ENCODE results near the gene UBE2B. TPM values are rescaled to one million over a fixed set of nuclear protein-coding genes. Genes with fewer than 3 reads are reported as not detected.
"Not testable (repeated sequence)": the region's sequence is repeated elsewhere in the genome, so short reads cannot be mapped to it uniquely, and the experiment has no call there.

Gene UBE2B
- polyA plus RNA-seq, 3 donors, result 49.6 to 166 (median 51.7) TPM

DNA sequence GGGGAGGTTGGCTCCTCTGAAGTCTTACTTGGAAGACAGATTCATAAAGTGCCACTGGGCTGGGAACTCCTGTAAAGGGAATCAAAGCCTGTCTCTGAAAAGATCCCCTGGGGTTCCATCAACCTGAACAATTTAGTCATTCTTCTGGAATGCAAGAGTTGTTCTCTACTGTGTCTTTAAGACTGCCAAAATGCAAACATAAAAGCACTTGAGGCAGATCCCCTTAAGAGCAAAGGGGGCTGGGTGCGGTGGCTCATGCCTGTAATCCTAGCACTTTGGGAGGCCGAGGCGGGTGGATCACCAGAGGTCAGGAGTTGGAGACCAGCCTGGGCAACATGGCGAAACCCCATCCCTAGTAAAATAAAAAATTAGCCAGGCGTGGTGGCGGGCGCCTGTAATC, 23.6 kb downstream of the UBE2B start:
- WGBS, 3 donors, result 87 to 96% (median 94%) methylated on average over 7 of the region's 7 CpGs
- H3K27ac ChIP-seq (ENCODE audit: low read depth, low read length), result no peak overlapping the region

DNA sequence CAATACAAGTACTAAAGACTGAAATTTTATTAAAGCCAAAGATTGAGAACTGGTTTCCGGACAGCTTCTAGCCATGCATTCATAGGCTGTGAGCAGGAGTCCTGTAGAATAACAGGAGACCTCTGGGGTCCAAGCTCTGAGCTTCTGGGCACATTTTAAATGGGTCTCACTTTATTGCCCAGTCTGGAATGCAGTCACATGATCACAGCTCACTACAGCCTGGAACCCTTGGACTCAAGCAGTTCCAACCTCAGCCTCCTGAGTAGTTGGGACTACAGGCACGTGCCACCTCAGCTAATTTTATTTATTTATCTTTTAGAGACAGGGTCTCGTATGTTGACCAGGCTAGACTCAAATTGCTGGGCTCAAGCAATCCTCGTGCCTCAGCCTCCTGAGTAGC, 24.9 kb downstream of the UBE2B start:
- no peak overlapping the region for H3K27ac ChIP-seq (ENCODE audit: low read depth, low read length)
- WGBS, 3 donors, result 89 to 94% (median 93%) methylated on average over 4 of the region's 4 CpGs

DNA sequence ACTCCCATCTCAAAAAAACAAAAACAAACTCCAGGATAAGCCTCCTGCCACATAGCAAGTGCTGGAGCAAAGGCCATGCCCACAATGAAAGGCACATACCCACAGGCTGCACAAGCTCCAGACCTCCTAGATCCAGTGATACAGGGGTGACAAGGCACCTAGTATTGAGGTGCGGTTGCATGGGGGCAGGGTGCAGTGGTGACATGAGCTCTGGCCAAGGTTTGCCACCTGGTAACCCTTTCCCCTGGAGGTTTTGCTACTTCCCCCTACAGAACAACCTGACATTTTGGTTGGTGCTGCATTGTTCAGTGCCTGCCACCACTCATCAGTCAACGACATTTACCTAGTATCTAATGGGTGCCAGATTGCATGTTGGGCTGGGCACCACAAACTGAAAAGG, 25.8 kb downstream of the UBE2B start:
- no peak overlapping the region for H3K27ac ChIP-seq (ENCODE audit: low read depth, low read length)
- WGBS, 3 donors, result 89 to 93% (median 91%) methylated on average over 2 of the region's 2 CpGs

DNA sequence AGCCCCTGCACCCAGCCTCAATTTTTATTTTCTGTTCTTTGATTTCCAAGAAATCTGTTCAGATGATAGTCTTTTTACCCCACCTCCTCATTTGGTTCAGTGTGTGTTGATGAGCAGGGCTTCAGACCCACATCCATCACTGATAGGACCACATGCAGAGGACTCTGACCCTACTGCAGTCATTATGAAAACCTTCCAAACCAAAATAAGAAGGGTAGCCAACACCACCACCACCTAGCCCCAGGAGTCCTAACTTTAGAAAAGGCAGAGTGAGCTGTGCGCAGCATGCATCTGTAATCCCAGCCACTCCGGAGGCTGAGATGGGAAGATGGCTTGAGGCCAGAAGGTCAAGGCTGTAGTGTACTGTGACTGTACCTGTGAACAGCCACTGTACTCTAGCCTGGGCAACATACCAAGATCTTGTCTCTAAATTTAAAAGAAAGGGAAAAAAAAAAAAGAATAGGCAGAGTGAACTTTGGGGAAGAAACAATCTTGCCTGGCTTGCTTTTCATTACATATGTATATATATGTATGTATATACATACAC, 27.3 kb downstream of the UBE2B start:
- H3K27ac ChIP-seq (ENCODE audit: low read depth, low read length), result no peak overlapping the region
- WGBS, 3 donors, result 44 to 100% (median 95%) methylated on average over 2 of the region's 2 CpGs

DNA sequence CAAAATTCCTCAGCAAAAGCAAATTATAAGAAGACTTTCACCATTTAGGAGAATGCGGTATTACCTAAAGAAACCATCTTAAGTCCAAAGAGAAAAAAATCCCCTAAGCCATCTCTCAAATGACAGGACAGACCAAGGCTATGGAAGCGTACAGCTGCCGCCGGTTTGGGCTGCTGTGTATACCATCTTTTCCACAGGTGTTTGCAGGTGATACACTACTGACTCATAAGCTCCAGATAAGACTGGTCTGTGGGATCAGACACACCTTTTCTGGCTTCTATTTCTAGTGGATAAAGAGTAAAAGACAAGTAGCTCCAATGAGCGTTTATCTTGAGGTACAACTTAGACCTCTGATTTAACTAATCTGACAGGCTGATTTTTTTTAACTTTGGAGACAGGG, 32.6 kb downstream of the UBE2B start:
- H3K27ac ChIP-seq (ENCODE audit: low read depth, low read length), result no peak overlapping the region

DNA sequence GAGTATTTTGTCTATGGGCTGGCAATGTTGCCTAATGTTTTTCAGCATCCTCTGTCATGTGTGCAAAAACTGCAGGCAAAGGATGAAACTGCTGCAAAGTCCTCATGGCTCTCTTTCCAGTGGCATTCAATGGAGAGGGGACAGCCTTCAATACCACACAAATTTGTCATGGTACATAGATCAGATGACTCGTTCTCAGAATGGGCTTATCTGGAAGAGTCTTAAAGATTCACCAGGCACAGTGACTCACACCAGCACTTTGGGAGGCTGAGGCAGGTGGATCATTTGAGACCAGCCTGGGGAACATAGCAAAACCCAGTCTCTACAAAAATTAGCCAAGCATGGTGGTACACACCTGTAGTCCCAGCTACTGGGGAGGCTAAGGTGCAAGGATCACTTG, 35.0 kb downstream of the UBE2B start:
- 72 to 91% (median 81%) methylated on average over 1 of the region's 1 CpG for WGBS, 3 donors
- H3K27ac ChIP-seq (ENCODE audit: low read depth, low read length), result no peak overlapping the region

More for the DNA sequence above, 32.6 kb downstream of the UBE2B start:
- WGBS, 3 donors, result 55 to 98% (median 87%) methylated on average over 5 of the region's 5 CpGs

DNA sequence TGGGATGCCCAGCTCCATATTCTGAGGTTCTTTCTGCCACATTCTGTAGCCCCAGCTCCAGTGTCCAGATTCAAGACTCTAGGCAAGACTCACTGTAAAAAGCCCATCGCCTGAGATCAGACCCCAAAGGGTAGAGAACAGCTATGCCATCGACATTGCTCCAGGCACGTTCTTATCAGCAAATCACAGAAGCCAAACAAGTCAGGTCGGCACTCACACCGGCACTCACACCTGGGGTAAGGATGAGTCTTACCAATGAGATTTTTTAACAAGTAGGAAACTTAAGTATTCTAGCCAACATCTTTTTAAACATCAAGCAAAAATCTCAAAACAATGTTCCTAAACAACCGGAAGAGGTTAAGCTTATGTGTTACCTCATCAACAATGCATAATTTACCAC, 38.0 kb downstream of the UBE2B start:
- 29 to 85% (median 81%) methylated on average over 6 of the region's 6 CpGs for WGBS, 3 donors
- no peak overlapping the region for H3K27ac ChIP-seq (ENCODE audit: low read depth, low read length)

DNA sequence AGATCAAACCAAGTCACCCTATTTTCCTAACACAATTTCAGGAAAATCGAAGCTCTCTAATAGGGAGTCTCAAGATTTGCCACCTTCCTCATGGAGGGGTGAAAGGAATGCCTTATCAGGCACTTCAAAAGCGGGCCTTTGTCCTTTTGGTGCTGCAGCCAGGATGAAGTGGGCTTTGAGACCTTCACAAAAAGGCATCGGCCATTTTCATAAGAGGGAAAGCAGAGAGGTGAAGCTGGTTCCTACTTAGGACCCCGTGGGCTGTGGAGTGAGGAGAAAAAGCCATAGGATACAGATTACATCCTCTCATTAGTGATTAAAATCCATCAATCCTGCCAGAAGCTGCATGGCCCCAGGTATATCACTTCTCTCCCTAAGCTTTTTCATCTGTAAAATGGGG, 39.5 kb downstream of the UBE2B start:
- 65 to 74% (median 66%) methylated on average over 4 of the region's 4 CpGs for WGBS, 3 donors
- H3K27ac ChIP-seq (ENCODE audit: low read depth, low read length), result no peak overlapping the region

DNA sequence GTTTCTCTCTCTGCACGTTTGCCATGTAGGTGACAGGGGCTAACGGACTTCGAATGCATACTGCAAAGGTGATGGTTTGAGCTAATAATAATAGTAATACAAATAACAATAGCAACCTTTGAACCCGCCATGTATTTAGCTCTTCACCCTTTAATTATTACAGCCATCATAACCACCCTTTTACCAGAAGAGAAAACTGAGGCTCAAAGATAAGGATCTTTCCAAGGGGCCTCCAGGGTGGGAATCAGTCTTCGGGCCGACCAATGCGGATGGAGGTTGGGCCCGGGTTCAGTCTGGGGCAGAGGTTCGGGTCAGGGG, 39.8 kb downstream of the UBE2B start:
- no peak overlapping the region for H3K27ac ChIP-seq (ENCODE audit: low read depth, low read length)
- 3 to 8% (median 7%) methylated on average over 9 of the region's 9 CpGs for WGBS, 3 donors

DNA sequence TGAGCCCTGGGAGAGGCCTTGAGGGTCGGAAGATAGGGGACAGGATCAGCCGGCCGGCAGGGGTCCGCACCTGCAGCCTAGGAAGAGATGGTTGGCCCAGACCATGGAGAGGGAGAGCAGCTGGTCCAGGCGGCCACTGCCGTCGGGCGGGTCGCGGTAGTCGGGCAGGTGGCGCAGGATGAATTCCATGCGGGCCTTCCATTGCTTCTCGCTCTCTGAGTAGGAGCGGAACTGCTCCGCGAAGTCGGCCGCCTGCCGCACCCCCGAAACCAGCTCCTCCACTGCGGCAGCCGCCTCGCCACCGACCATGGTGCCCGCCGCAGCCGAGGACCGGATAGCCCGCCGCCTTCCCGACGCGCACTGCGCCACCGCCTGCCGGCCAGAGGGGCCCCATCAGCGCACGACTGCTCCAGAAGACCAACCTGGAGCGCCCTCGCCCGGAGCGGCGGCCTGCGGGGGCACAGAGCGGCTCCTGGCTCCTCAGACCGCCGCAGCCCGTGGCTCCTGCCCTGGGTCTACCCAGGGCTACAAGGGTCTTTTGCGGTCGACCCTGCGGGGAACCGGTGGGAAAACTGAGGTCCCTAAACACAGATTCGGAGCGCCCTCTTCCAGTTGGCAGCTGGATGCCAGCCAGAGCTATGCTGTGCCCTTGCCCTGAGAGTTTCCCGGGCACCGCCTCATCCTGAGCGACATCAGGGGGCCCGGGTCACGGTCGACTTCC, 40.3 kb downstream of the UBE2B start, which contains the start of gene CDKN2AIPNL:
TSS of gene CDKN2AIPNL (minus strand) at position 336 of the 721 bp plus-strand sequence. CDS start at position 309, 27 bp downstream.
- no peak within 1 kb of the TSS for H3K27ac ChIP-seq (ENCODE audit: low read depth, low read length)
- 0% methylated on average over 59 to 61 of the region's 61 CpGs for WGBS, 3 donors

DNA sequence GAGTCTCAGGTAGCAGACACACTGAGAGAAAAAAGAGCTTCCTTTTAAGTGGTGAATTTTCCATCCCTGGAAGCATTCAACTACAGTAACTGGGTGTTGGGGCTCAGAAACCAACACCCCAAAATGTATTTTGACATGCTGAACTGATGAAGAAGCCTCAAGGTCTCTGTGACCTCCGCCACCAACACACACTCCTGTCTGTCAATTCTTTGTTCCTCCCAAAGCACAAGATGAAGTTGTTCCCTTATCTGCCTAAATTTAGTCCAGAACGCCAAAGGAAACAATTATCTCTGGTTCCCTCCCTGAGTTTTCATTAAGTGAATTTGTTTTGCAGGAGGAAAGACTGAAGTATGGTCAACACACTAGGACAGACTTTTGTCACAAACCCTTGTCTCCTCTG, 41.7 kb downstream of the UBE2B start:
- no peak overlapping the region for H3K27ac ChIP-seq (ENCODE audit: low read depth, low read length)

DNA sequence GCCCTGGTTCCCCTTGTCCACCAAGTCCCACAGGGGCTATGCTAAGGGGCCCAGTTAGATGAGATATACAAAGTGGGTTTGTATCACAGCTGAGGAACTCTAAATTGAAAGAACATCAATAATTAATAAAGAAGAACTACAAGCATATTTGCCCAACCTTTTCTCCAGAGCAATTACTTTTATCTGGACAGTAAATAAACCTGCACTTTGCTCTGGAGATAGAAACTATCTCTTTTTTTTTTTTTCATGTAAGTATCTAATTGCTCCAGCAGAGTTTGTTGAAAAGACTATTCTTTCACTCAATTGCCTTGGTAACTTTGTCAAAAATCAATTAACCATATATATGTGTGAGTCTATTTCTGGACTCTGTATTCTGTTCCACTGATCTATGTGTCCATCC, 46.3 kb downstream of the UBE2B start:
- H3K27ac ChIP-seq (ENCODE audit: low read depth, low read length), result no peak overlapping the region

More for the DNA sequence above, 41.7 kb downstream of the UBE2B start:
- 73 to 81% (median 79%) methylated on average over 2 of the region's 2 CpGs for WGBS, 3 donors

DNA sequence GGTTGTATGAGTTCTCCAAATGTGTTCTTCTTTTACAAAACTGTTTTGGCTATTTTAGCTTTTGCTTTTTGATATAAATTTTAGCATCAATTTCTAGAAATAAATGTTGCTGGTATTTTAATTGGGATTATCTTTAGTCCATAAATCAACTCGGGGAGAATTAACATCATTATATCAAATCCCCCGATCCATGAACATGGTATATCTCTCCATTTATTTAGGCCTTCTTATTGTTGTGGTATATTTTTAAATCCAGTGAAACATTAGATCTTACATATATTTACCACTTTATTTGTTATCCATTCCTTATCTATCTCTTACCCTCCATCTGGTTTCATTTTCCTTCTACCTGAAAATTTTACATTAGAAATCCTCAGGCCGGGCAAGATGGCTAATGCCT, 47.6 kb downstream of the UBE2B start:
- no peak overlapping the region for H3K27ac ChIP-seq (ENCODE audit: low read depth, low read length)
- 96 to 98% (median 96%) methylated on average over 3 of the region's 3 CpGs for WGBS, 3 donors

DNA sequence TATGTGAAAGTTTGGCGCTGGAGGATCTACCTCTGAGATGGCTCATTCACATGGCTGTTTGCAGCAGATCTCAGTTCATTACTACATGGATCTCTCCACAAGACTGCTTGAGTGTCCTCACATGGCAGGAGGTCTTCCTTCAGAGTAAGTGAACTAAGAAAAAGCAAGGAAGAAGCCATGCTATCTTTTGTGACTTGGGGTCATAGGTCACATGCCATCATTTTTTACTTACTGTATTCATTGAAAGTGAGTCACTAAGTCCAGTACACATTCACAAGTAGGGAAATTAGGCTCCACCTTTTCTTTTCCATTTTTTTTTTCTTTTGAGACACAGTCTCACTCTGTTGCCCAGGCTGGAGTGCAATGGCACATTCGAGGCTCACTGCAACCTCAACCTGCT, 49.0 kb downstream of the UBE2B start:
- no peak overlapping the region for H3K27ac ChIP-seq (ENCODE audit: low read depth, low read length)
- 92 to 93% (median 93%) methylated on average over 2 of the region's 2 CpGs for WGBS, 3 donors

DNA sequence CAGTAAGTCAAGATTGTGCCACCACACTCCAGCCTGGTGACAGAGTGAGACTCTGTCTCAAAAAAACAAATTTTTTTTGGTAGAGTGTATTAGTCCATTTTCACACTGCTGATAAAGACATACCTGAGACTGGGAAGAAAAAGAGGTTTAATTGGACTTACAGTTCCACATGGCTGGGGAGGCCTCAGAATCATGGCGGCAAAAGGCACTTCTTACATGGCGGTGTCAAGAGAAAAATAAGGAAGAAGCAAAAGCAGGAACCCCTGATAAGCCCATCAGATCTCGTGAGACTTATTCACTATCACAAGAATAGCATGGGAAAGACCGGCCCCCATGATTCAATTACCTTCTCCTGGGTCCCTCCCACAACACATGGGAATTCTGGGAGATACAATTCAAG, 49.7 kb downstream of the UBE2B start:
- H3K27ac ChIP-seq (ENCODE audit: low read depth, low read length), result not testable (repeated sequence)
- WGBS, 3 donors, result 91 to 93% (median 92%) methylated on average over 4 of the region's 4 CpGs

DNA sequence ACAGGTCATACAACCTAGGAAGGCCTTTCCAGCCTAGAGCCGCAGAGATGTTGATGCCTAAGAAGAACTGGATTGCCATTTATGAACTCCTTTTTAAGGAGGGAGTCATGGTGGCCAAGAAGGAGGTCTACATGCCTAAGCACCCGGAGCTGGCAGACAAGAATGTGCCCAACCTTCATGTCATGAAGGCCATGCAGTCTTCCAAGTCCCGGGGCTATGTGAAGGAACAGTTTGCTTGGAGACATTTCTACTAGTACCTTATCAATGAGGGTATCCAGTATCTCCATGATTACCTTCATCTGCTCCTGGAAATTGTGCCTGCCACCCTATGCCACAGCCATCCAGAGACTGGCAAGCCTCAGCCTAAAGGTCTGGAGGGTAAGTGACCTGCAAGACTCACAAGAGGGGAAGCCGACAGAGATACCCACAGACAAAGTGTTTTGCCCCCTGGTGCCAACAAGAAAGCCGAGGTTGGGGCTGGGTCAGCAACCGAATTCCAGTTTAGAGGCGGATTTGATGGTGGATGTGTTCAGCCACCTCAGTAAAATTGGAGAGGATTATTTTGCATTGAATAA, 51.5 kb downstream of the UBE2B start:
- 85 to 91% (median 91%) methylated on average over 7 of the region's 7 CpGs for WGBS, 3 donors
- no peak overlapping the region for H3K27ac ChIP-seq (ENCODE audit: low read depth, low read length)

DNA sequence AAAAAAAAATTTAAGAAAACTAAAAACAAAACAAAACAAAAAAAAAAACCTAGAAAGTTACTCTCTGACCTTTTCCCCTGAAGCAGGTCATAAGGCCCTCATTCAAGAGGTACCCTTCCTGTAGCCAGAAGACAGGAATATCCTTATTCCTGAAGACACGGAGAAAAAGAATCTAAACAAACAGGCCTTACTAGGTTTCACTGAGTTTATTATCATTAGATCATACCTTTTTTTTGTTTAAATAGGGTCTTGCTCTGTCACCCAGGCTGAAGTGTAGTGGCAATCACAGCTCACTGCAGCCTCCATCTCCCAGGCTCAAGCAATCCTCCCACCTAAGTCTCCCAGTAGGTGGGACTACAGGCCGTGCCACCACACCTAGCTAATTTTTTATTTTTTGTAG, 52.0 kb downstream of the UBE2B start:
- no peak overlapping the region for H3K27ac ChIP-seq (ENCODE audit: low read depth, low read length)
- WGBS, 3 donors, result 78 to 86% (median 85%) methylated on average over 2 of the region's 2 CpGs

DNA sequence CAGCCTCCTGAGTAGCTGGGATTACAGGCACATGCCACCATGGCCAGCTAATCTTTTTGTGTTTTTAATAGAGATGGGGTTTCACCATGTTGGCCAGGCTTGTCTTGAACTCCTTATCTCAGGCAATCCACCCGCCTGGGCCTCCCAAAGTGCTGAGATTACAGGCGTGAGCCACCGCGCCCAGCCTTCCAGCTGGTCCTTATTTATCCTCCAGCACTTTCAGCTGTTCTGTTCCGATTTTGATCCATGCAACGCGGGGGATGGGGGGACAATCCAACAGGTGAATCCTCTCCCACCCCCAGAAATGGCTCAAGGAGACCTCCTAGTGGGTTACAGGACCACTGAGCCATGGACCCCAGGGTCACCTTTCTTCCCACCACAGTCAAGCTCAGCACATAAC, 55.0 kb downstream of the UBE2B start:
- H3K27ac ChIP-seq (ENCODE audit: low read depth, low read length), result no peak overlapping the region
- 84 to 88% (median 86%) methylated on average over 7 of the region's 7 CpGs for WGBS, 3 donors

DNA sequence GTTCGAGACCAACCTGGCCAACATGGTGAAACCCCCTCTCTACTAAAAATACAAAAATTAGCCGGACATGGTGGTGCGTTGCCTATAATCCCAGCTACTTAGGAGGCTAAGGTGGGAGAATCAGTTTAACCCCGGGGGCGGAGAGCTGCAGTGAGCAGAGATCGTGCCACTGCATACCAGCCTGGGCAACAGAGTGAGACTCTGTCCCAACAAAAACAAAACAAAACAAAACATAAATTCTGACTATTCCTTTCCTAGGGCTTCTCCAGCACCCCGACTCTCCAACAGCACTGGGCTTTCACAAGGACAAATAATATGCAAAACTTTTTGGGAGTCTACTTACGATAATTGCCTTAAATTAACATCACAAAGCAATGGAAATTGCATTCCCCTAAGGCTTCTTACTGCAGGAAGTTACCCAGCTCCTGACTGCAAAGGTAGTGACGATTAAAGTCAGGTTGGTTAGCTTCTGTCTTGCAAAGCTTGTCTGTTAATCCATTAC, 56.2 kb downstream of the UBE2B start:
- WGBS, 3 donors, result 60 to 71% (median 69%) methylated on average over 9 of the region's 9 CpGs
- H3K27ac ChIP-seq (ENCODE audit: low read depth, low read length), result no peak overlapping the region

DNA sequence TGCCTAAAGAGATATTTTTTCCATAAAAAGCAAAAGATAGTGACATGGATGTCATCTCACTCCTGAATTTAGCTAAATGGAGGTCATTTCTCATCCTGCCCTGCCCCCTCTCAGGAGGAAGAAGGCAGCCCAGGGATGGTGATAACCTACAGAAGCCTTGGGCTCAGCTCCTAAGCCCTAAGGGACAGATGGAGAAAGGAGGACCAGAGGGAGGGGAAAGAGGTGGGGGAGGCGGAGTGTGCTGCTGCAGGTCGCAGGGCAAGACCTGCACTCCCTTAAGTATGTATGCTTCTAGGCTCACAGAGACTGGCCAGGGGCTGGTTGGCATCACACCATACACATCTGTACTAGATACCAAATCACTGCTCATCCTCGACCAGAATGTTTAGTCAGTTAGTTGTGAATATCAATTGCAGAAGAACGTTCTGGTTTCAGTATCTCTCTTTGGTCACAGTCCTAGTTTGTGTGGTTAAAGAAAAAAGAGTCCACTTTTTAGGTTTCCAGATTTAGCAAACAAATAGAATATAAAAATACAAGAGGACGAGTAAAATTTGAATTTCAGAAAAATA, 58.7 kb downstream of the UBE2B start:
- 70 to 77% (median 73%) methylated on average over 5 of the region's 5 CpGs for WGBS, 3 donors
- H3K27ac ChIP-seq (ENCODE audit: low read depth, low read length), result no peak overlapping the region

Measured in adipose tissue (tissue), 3 donors.